Stimulated activated CD4-positive, alpha-beta T cell treated with anti-CD3 and anti-CD28 coated beads, Interleukin-4, amount 100 ng/mL, for 4 hours (primary cell): ENCODE measurements around the gene LCE1B.

Experiments used
- DNase-seq, 2 experiments: peaks; one replicate each; pipeline ENCODE4 v3.0.0-alpha.2; 2020

Gene LCE1B

GRCh38 chr1:152811671-152812070, at the start of gene LCE1B:
LCE1B (plus strand) TSS chr1:152811971; CDS start chr1:152812447, 476 bp downstream.
- DNase-seq: no peak

DNA sequence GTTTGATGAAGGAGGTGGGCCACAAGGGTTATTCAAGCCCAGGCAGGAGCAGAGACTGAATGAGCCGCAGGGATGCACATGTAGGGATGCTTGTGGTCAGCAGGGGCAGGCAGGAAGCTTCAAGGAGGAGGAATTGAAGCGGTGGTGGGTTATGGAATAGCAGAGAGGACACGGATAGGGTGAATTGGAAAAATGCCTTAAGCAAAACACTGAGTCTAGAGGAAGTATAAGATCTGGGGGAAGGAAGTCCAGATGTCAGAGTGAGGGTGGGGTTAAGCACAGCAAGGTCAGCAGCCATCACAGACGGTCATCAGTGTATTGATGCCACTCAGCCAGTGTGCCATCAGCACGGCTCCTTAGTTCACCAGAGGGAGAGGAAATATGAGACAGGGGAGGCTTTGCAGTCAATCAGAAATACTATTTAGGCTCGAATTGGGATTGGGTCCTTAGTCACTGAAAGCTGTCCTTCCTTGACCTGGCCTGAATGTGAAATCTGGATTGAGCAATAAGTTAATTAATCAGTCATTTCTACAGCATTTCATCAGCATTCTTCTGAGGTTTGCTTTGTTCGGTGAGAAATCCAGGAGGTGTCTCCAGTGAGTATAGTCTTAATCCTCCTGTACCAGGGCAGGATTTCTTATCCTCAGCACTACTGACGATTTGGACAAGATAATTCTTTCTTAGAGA, 42.8 kb upstream of the LCE1B start:
- DNase-seq: no peak

DNA sequence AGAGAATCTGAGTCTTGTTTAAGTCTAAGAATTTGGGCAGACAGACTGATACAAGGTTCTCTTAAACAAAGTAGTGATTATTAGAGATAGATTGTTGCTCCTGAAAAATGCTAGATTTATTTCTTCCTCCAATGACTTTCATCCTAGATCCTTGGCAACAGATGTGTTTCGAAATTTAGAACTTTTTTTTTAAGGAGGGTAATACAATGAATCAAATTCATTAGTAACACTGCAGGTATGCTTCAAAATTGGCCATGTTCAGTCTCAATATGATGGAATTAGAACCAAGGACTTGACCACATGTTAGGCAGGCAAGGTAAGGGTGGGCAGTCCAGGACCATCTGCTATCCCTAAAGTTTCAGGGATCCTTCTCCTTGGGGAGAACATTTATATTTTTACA, 41.4 kb upstream of the LCE1B start:
- no peak for DNase-seq

GRCh38 chr1:152774875-152775274, 36.9 kb upstream of the LCE1B start, which contains the start of gene LCE1F:
LCE1F (plus strand) TSS chr1:152775140; CDS start chr1:152776372, 1,232 bp downstream.
- no peak for DNase-seq

DNA sequence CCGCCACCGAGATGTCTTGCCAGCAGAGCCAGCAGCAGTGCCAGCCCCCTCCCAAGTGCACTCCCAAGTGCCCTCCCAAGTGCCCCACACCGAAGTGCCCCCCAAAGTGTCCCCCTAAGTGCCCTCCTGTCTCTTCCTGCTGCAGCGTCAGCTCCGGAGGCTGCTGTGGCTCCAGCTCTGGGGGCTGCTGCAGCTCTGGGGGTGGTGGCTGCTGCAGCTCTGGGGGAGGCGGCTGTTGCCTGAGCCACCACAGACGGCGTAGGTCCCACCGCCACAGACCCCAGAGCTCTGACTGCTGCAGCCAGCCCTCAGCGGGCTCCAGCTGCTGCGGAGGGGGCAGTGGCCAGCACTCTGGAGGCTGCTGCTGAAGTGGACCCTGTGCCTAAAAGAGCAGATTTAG, 35.4 kb upstream of the LCE1B start:
- no peak for DNase-seq

DNA sequence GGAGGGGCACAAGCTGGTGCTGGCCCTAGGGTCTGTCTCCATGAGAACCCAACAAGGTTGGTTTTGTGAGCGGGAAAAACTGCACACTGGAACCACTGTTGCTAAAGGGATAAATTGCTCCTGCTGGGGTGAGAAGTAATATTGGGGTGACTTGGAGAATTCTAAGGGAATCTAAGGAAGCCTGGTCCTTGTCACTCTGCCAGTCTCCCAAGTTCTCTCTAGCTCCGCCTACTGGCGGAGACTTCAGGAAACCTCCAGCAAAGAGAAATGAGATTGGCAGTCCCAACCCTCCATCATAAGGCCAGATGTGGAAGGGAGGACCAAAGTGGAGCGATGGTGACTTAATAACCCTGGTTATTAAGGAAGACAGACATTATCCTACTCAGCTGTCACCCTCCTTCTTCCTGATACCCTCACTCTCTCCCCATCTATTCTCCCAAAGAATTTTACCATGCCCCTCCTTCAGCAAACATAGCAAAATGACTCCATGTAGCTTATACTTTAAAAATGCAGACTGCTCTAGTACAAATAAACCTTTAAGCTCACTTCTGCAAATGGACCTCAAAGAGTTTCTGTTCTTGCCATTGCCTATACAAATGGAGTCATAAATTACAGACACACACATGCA, 34.1 kb upstream of the LCE1B start:
- DNase-seq: no peak

GRCh38 chr1:152783095-152783494, 28.7 kb upstream of the LCE1B start:
- no peak for DNase-seq

- DNase-seq: no peak
Measured at GRCh38 chr1:152786077-152786476, 25.7 kb upstream of the LCE1B start, which contains the start of gene LCE1E. LCE1E (plus strand) TSS chr1:152786257; CDS start chr1:152787300, 1,043 bp downstream.

DNA sequence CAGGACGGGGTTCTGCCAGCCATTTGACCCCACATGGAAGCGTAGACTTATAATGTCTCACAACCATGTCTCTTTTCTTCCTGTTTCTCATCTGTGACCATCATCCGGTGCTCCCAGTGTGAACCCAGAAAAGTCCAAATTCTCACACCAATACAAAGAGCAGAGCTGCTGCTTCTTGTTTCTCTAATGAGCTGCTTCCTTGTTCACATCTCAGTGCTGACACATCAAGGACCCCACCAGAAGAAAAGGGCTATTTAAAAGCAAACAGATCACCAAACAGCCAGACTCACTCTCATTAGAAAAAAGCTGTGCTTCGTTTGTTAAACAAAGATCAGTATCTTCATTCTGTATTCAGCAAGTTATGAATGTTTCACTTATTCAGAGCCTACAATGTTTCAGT, 16.1 kb upstream of the LCE1B start:
- no peak for DNase-seq

DNA sequence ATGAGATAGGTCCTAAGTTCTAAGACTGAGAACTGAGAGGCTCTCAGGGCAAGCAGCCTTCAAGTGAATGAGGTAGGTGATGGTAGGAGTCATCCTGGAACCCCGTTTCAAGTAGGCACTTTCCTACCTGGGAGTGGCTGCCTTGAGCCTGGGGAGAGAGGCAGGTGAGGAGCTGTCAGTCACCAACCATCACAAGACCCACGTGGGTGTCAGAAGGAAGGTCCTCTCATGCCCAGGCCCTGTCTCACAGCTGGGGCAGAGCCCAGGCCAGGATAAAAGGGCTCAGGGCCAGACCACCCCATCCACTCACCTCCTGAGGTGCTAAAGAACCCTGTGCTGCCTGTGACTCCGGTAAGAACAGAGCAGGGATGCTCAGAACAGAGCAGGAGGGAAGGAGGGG, 15.3 kb upstream of the LCE1B start, which contains the start of gene LCE1D:
Gene LCE1D (plus strand): TSS at position 301 of the 400 bp plus-strand sequence. CDS start 1,074 bp downstream, outside the sequence.
- no peak for DNase-seq

DNA sequence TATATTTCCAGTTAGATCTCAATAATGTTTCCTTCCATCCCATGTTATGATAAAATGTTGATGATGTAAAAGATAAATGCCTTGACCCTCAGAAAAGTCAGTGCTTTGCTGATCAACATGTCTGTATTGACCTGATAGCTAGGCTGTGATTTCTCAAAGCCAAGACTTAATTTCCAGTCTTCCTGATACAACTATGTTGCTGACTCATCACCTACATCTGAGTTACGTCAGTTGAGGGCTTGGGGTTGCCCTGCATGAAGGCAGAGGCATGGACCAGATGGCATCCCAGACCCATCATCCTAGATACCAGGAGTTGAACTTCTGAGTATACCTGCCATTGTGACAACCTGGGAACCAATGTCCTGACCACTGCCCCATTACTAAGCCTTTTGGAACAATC, 10.4 kb upstream of the LCE1B start:
- no peak for DNase-seq

DNA sequence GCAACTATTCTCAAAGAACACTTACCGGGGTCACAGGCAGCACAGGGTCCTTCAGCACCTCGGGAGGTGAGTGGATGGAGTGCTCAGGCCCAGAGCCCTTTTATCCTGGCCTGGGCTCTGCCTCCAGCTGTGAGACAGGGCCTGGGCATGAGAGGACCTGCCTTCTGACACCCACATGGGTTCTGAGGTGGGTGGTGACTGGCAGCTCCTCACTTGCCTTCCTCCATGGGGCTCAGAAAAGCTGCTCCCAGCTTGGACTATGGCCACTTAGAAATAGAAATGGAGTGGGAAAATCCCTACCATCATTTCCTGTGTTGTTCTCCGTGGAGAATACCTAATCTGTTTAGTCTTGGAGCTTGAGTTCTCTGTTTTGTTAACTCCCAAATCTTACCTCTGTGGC, 5.2 kb upstream of the LCE1B start, which contains the start of gene LCE1C:
Gene LCE1C (minus strand): TSS at position 76 of the 400 bp plus-strand sequence. CDS start 1,173 bp downstream, outside the sequence.
- DNase-seq: no peak

GRCh38 chr1:152811050-152811449, 721 bp upstream of the LCE1B start:
- DNase-seq: no peak

- DNase-seq: no peak
Measured at GRCh38 chr1:152817309-152817708, 5.5 kb downstream of the LCE1B start.

DNA sequence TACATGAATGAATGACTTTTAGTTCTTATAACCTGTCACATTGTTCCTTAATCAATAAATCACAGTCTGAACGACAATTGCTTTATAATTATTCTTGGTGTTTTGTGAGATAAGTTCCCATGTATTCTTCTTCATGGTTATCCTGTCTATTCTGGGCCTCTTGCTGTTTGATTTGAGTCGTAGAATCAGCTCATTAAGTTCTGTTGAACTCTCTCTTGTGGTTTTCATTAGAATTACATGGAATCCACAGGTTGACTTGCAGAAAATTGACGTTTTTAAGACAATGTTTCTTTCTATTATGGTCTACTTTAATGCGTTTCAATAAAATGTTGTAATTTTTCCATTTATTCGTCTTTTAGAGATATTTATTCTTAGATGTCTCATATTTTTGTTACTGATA, 11.5 kb downstream of the LCE1B start:
- no peak for DNase-seq

DNA sequence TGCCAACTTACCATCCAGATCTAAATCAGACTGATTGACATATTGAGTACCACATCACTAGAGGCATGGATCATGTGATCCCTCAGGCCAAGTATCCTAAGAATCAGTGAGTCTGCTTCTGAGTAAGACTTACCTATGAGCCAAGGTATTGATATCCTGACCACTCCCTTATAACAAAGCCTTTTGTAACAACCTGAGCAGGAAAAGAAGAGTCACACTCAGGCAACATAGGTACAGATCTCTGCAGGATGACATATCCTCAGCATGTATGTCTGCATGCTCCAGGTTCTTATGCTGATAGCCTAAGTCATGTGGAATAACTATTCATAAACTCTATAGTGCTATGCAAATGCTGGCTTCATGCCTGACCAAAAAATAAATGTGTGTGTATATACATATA, 13.2 kb downstream of the LCE1B start:
- no peak for DNase-seq

GRCh38 chr1:152827173-152827572, 15.4 kb downstream of the LCE1B start, which contains the start of gene LCE1A:
LCE1A (plus strand) TSS chr1:152827473; CDS start chr1:152827473, 0 bp downstream.
- no peak for DNase-seq

GRCh38 chr1:152836870-152837269, 25.1 kb downstream of the LCE1B start:
- no peak for DNase-seq

GRCh38 chr1:152842556-152842955, 30.8 kb downstream of the LCE1B start, which contains the start of gene LCE6A:
LCE6A (plus strand) TSS chr1:152842856; CDS start chr1:152843521, 665 bp downstream.
- no peak for DNase-seq

DNA sequence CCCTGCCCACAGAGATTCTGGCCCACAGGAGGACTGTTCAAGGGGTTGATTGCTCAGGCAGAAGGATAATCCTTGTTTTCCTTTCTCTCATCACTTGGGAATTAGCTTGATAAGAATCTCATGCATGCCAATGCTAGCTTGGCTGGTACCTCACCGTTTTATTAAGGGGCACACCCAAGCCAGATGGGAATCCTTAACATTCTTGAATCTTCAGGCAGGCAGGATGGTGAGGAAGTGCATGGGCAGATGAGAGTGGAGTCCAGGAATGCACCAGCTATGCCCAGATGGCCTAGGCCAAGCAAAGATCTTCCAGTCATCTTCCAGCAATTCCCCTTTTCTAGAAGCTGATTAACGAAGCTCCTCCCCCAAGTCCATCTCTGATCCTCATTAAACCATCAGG, 43.9 kb downstream of the LCE1B start:
- no peak for DNase-seq

GRCh38 chr1:152858062-152858461, 46.3 kb downstream of the LCE1B start:
- no peak for DNase-seq

GRCh38 chr1:152859696-152860095, 47.9 kb downstream of the LCE1B start, which contains the start of gene LCE7A:
LCE7A (plus strand) TSS chr1:152859996; CDS start chr1:152860698, 702 bp downstream.
- DNase-seq: no peak

GRCh38 chr1:152860129-152860528, 48.4 kb downstream of the LCE1B start:
- no peak for DNase-seq

GRCh38 chr1:152861374-152861773, 49.6 kb downstream of the LCE1B start:
- no peak for DNase-seq
